NCI-H128 (cell line): Measurements from ENCODE around the gene ZNF683.
"Not testable (repeated sequence)": the region's sequence is repeated elsewhere in the genome, so short reads cannot be mapped to it uniquely, and the experiment has no call there.

Experiments
- DNase-seq: peaks from one replicate; lab custom pipeline; 2025; ENCODE audit not compliant: unreplicated experiment; lab: John Stamatoyannopoulos, UW

Gene ZNF683

GRCh38 chr1:26387447-26387846 is 14.9 kb upstream of the ZNF683 start:
- no peak for DNase-seq

GRCh38 chr1:26385063-26385462 is 12.5 kb upstream of the ZNF683 start:
- not testable (repeated sequence) for DNase-seq

- no peak for DNase-seq
These were observed 11.5 kb upstream of the ZNF683 start for GRCh38 chr1:26384076-26384475.

GRCh38 chr1:26378879-26379251 is 6.3 kb upstream of the ZNF683 start:
- no peak for DNase-seq

- DNase-seq, result no peak
These were observed 5.7 kb upstream of the ZNF683 start for GRCh38 chr1:26378088-26378878.

GRCh38 chr1:26376050-26376449 is 3.5 kb upstream of the ZNF683 start:
- DNase-seq, result no peak

GRCh38 chr1:26375081-26375480 is 2.5 kb upstream of the ZNF683 start:
- no peak for DNase-seq

GRCh38 chr1:26374361-26374760 is 1.8 kb upstream of the ZNF683 start:
- not testable (repeated sequence) for DNase-seq

- DNase-seq, result no peak
These were observed 1.2 kb upstream of the ZNF683 start for GRCh38 chr1:26373789-26374188.

- no peak for DNase-seq
These were observed 731 bp upstream of the ZNF683 start for GRCh38 chr1:26373281-26373680.

- no peak for DNase-seq
These were observed 511 bp downstream of the ZNF683 start for GRCh38 chr1:26372039-26372438.

- no peak for DNase-seq
These were observed 1.8 kb downstream of the ZNF683 start for GRCh38 chr1:26370591-26371382.

GRCh38 chr1:26368486-26368885 is 4.1 kb downstream of the ZNF683 start:
- DNase-seq, result no peak

- DNase-seq, result no peak
These were observed 4.5 kb downstream of the ZNF683 start for GRCh38 chr1:26368006-26368405.

- DNase-seq, result no peak
These were observed 5.1 kb downstream of the ZNF683 start for GRCh38 chr1:26367441-26367840.

- no peak for DNase-seq
These were observed 7.6 kb downstream of the ZNF683 start for GRCh38 chr1:26364956-26365355.

GRCh38 chr1:26363549-26364448 is 8.8 kb downstream of the ZNF683 start:
- peak; percentile 35 for DNase-seq

GRCh38 chr1:26362331-26362730 is 10.2 kb downstream of the ZNF683 start:
- no peak for DNase-seq

GRCh38 chr1:26361605-26362122 is 10.9 kb downstream of the ZNF683 start:
- no peak for DNase-seq

- no peak for DNase-seq
These were observed 11.5 kb downstream of the ZNF683 start for GRCh38 chr1:26360807-26361604.
